Measurements from ENCODE around the gene UPF3A. TPM values are rescaled to one million over a fixed set of nuclear protein-coding genes. Genes with fewer than 3 reads are reported as not detected.

Gene UPF3A, protein sequence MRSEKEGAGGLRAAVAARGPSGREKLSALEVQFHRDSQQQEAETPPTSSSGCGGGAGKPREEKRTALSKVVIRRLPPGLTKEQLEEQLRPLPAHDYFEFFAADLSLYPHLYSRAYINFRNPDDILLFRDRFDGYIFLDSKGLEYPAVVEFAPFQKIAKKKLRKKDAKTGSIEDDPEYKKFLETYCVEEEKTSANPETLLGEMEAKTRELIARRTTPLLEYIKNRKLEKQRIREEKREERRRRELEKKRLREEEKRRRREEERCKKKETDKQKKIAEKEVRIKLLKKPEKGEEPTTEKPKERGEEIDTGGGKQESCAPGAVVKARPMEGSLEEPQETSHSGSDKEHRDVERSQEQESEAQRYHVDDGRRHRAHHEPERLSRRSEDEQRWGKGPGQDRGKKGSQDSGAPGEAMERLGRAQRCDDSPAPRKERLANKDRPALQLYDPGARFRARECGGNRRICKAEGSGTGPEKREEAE
- total RNA-seq = 10 to 100 TPM; 36.9 to 38.7 TPM

DNA sequence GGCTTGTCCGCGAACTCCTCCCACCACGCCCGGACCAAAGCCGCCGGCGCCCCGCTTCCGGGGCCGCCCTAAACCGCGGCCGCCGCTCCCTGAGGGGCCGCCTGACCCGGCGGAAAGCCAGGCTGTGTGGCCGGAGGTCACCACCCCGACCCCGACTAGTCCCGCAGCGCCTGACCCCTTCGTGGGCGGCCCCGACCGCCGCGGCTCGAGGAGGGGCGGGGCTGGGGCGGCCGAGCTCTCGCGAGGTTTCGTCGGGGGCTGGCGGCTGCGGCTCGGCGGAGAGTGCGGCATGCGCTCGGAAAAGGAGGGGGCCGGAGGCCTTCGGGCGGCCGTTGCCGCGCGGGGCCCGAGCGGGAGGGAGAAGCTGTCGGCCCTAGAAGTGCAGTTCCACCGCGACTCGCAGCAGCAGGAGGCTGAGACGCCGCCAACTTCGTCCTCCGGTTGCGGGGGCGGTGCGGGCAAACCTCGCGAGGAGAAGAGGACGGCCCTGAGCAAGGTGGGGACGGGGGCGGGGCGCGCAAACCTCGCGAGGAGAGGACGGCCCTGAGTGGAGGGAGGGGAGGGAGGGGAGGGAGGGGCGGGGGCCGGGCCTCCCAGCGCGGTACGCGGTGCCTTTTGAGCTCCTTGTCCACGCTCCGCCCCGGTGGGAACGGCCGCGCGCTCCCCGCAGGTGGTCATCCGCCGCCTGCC is at the start of gene UPF3A:
Gene UPF3A (plus strand): TSS at position 251 of the 690 bp plus-strand sequence. CDS start 39 bp downstream, at position 290.
- peak within 1 kb of the TSS; percentile 91 for H3K4me3 Mint-ChIP-seq
- peak; percentile 94 for DNase-seq
- no peaks in the 10 kb centered on the region for H3K9me3 Mint-ChIP-seq
- peaks cover 46% of the 10 kb centered on the region for H3K4me1 Mint-ChIP-seq (ENCODE audit: low read depth)
- H3K27me3 Mint-ChIP-seq (ENCODE audit: low read depth) = no peaks in the 10 kb centered on the region
- intact Hi-C loops (cut with micrococcal nuclease) = loop anchor here (1.0 kb wide), 1 partner anchor 32 kb away; no protein-coding TSS in a partner anchor
- CTCF ChIA-PET = interaction anchor here (0.6 to 1.0 kb wide), 3 partner anchors 56 to 504 kb away, joined by 3 to 5 read pairs (median 4); no protein-coding TSS in a partner anchor
- H3K27ac Mint-ChIP-seq = peak within 1 kb of the TSS; percentile 98
- H3K36me3 Mint-ChIP-seq (ENCODE audit: low read depth) = peaks cover 23% of the 10 kb centered on the region

DNA sequence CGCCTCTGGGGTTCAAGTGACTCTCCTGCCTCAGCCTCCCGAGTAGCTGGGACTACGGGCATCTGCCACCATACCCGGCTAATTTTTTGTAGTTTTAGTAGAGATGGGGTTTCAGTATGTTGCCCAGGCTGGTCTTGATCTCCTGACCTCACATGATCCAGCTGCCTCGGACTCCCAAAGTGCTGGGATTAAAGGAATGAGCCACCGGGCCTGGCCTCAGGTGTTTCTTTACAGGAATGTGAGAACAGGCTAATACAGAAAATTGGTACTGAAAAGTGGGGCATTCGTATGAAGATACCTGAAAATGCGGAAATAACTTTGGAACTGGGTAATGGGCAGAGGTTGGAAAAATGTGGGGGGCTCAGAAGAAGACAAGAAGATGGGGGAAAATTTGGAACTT is 49.5 kb upstream of the UPF3A start:
- H3K27me3 Mint-ChIP-seq (ENCODE audit: low read depth) = no peaks in the 10 kb centered on the region
- peaks cover 9% of the 10 kb centered on the region for H3K36me3 Mint-ChIP-seq (ENCODE audit: low read depth)
- no peak for DNase-seq
- no peak overlapping the region for H3K27ac Mint-ChIP-seq
- intact Hi-C loops (cut with micrococcal nuclease) = no loop called here
- H3K9me3 Mint-ChIP-seq = no peaks in the 10 kb centered on the region
- CTCF ChIA-PET = no interaction called here
- peaks cover 32% of the 10 kb centered on the region for H3K4me1 Mint-ChIP-seq (ENCODE audit: low read depth)
- H3K4me3 Mint-ChIP-seq = no peak overlapping the region

DNA sequence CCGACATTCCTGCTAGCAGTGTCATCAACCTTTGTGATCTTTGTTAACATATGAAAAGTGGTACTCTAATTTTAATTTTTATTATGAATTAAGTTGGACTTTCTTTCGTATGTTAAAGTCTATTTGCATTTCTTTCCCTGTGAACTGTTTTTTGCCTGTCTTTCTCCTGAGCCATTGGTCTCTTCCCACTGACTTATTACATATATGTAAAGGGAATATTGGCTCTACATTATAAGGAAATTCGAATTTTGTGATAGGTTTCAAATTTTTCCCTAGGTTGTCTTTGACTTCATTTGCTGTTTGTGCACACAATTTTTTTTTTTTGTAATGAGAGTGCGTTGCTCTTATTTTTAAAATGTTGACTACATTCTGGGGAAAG is 47.1 kb upstream of the UPF3A start:
- Mint-ChIP-seq H3K27ac (peak overlapping the region; percentile 83), H3K4me1 (ENCODE audit: low read depth) (peaks cover 35% of the 10 kb centered on the region), H3K27me3 (ENCODE audit: low read depth) (no peaks in the 10 kb centered on the region), H3K9me3 (no peaks in the 10 kb centered on the region), H3K4me3 (peak overlapping the region; percentile 81), H3K36me3 (ENCODE audit: low read depth) (peaks cover 24% of the 10 kb centered on the region)
- CTCF ChIA-PET = no interaction called here
- no peak for DNase-seq
- intact Hi-C loops (cut with micrococcal nuclease) = loop anchor here (1.0 kb wide), 1 partner anchor 80 kb away; the partner anchor contains the start of gene CHAMP1

DNA sequence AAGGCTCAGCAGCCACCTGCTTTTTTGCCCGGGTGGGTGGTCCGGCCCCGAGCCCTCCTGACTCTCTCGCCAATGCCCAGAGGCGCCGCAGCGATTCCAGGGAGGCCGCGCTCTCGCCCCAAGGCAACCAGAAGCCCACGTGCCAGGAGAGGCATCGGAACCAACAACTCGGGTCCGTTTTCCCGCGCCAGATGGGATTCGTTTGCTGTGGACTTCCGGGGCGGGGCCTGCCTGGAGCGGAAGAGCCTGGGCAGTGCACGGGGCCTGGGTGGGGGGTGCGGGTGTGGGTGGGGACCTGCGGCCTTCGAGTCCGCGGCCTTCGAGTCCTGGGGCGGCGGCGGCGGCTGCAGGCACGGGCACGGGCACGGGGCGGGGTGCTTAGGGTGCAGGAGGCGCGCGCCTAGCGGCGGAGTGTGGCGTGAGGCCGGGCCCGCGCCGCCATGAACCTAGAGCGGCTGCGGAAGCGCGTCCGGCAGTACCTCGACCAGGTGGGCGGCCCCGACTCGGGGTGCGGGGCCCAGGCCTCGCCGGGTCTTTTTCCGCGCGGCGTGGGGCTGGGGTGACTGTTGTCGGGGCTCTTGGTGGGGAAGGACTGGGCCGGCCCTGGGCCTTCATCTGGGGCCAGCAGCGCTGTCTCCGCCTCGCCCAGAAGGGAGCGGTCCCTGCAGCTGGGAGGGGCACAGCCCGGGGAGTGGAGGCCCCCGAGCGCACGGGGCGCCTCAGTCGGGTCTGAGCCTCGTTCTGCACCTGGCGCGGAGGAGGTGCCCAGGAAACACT is 46.6 kb upstream of the UPF3A start, which contains the start of gene CDC16:
Gene CDC16 (plus strand): TSS at position 253 of the 777 bp plus-strand sequence. CDS start 188 bp downstream, at position 441.
- Mint-ChIP-seq H3K9me3 (no peaks in the 10 kb centered on the region), H3K36me3 (ENCODE audit: low read depth) (peaks cover 26% of the 10 kb centered on the region), H3K27ac (peak within 1 kb of the TSS; percentile 83), H3K4me1 (ENCODE audit: low read depth) (peaks cover 33% of the 10 kb centered on the region), H3K4me3 (peak within 1 kb of the TSS; percentile 81), H3K27me3 (ENCODE audit: low read depth) (no peaks in the 10 kb centered on the region)
- CTCF ChIA-PET = interaction anchor here (0.8 to 1.1 kb wide), 2 partner anchors 9 to 45 kb away, joined by 3 to 4 read pairs; no protein-coding TSS in a partner anchor
- peak; percentile 92 for DNase-seq
- intact Hi-C loops (cut with micrococcal nuclease) = loop anchor here (1.0 kb wide), 2 partner anchors 45 to 79 kb away; partner anchors contain the start of gene CHAMP1

DNA sequence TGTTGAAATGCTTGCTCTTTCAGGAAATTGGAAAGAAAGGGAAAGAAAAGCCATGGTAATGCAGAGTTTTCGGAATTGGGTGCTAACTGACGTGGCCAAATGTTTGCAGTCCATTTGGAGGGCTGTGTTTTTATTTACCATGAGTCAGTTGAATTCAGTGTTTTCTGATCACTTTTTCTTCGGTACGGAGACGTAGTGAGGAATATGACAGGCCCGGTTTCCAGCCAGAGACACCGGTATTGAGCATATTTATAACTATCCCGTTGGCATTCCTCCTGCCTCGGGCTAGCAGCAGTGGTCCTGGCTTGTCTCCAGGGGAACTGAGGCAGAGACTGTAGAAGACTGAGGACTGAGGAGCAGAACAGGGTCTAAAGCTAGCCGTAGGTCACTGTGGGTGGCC is 45.7 kb upstream of the UPF3A start:
- Mint-ChIP-seq H3K27me3 (ENCODE audit: low read depth) (no peaks in the 10 kb centered on the region), H3K36me3 (ENCODE audit: low read depth) (peaks cover 26% of the 10 kb centered on the region), H3K4me1 (ENCODE audit: low read depth) (peaks cover 27% of the 10 kb centered on the region), H3K4me3 (peak overlapping the region; percentile 81), H3K9me3 (no peaks in the 10 kb centered on the region), H3K27ac (peak overlapping the region; percentile 76)
- CTCF ChIA-PET = interaction anchor here (1.1 kb wide), 1 partner anchor 10 kb away, joined by 4 read pairs; no protein-coding TSS in a partner anchor
- intact Hi-C loops (cut with micrococcal nuclease) = loop anchor here (1.0 kb wide), 1 partner anchor 45 kb away; no protein-coding TSS in a partner anchor
- DNase-seq = no peak

DNA sequence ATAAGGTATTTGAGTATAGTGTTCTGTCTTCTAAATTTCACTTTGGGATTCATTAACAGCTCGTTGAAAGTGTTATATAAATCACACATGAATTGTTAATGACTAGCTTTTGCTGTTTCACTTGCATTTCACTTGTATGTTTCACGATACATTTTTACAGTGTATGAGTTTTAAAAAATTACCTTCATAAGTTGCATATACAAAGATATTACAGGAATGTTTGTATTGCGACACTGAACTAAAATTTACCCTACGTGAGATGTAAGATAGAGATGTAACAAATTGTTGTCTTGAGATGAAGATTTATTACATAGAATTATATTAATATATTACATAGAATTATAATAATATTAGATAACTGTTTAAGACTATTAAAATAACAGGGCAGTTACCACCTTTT is 45.2 kb upstream of the UPF3A start:
- intact Hi-C loops (cut with micrococcal nuclease) = no loop called here
- DNase-seq = no peak
- Mint-ChIP-seq H3K9me3 (no peaks in the 10 kb centered on the region), H3K4me1 (ENCODE audit: low read depth) (peaks cover 25% of the 10 kb centered on the region), H3K27ac (no peak overlapping the region), H3K27me3 (ENCODE audit: low read depth) (no peaks in the 10 kb centered on the region), H3K4me3 (peak overlapping the region; percentile 81), H3K36me3 (ENCODE audit: low read depth) (peaks cover 29% of the 10 kb centered on the region)
- CTCF ChIA-PET = interaction anchor here (0.7 to 1.1 kb wide), 3 partner anchors 10 to 99 kb away, joined by 4 read pairs; no protein-coding TSS in a partner anchor

DNA sequence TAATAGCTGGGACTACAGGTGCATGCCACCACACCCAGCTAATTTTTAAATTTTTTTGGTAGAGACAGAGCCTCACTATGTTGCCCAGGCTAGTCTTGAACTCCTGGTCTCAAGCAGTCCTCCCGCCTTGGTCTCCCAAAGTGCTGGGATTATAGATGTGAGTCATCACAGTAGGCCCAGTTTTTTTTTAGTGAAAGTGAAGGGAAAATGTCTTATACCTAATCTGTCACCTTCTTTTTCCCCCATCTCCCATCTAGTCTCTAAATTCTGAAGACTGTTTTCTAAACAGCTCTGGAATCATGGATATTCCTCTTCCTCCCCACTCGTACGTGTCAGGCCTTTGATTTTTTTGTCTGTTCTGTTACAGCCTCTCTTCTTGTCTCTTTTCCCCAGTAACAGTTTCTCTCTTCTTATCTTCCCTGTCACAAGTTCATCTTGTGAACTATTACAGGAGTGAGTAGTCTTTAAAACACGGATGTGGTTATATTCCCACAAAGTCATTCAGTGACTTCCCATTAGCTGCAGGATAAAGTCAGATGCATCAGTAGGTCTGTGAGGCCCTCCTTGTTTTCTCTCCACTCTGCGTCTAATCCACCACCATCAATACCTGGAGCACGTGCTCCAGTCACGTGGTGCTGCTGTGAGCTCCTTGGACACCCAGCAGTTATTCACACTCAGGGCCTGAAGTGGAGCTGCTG is 43.8 kb upstream of the UPF3A start:
- no peak overlapping the region for H3K4me3 Mint-ChIP-seq
- no peak for DNase-seq
- no peaks in the 10 kb centered on the region for H3K9me3 Mint-ChIP-seq
- no peaks in the 10 kb centered on the region for H3K27me3 Mint-ChIP-seq (ENCODE audit: low read depth)
- intact Hi-C loops (cut with micrococcal nuclease) = no loop called here
- H3K27ac Mint-ChIP-seq = no peak overlapping the region
- CTCF ChIA-PET = interaction anchor here (0.6 kb wide), 1 partner anchor 265 kb away, joined by 3 read pairs; no protein-coding TSS in a partner anchor
- peaks cover 25% of the 10 kb centered on the region for H3K4me1 Mint-ChIP-seq (ENCODE audit: low read depth)
- H3K36me3 Mint-ChIP-seq (ENCODE audit: low read depth) = peaks cover 40% of the 10 kb centered on the region

DNA sequence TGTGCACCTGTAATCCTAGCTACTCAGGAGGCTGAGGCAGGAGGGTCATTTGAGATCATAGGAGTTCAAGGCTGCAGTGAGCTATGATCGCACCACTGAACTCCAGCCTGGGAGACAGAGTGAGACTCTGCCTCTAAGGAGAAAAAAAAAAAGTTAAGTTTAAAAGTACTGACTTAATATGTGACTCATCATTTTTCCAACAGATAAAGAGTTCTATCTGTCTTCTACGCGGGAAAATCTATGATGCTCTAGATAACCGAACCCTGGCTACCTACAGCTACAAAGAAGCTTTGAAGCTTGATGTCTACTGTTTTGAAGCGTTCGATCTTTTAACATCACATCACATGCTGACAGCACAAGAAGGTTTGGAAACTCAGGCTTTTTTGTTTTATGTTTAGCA is 39.5 kb upstream of the UPF3A start:
- Mint-ChIP-seq H3K9me3 (no peaks in the 10 kb centered on the region), H3K4me1 (ENCODE audit: low read depth) (peaks cover 7% of the 10 kb centered on the region), H3K4me3 (no peak overlapping the region), H3K36me3 (ENCODE audit: low read depth) (peaks cover 56% of the 10 kb centered on the region), H3K27ac (no peak overlapping the region), H3K27me3 (ENCODE audit: low read depth) (no peaks in the 10 kb centered on the region)
- CTCF ChIA-PET = interaction anchor here (0.6 kb wide), 1 partner anchor 22 kb away, joined by 3 read pairs; no protein-coding TSS in a partner anchor
- intact Hi-C loops (cut with micrococcal nuclease) = no loop called here
- DNase-seq = no peak

DNA sequence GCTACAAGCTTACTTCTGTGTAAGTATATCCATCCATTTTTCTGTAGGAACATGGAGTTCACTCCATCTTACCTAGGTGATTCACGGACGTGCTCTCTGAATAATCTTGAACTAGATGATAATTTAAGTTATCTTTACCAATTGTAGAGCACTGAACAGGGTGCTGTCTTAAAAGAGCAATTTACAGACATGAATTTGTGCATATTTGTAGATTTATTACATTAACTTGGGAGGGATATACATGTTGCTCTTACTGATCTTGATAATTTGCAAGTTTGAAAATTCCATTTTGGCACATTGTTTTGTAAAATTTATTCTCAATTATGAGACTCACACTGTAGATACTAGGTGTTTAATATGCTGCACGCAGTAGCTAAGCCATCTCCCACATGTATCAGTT is 37.4 kb upstream of the UPF3A start:
- DNase-seq = no peak
- no peaks in the 10 kb centered on the region for H3K27me3 Mint-ChIP-seq (ENCODE audit: low read depth)
- H3K9me3 Mint-ChIP-seq = no peaks in the 10 kb centered on the region
- peaks cover 56% of the 10 kb centered on the region for H3K36me3 Mint-ChIP-seq (ENCODE audit: low read depth)
- H3K4me3 Mint-ChIP-seq = no peak overlapping the region
- H3K27ac Mint-ChIP-seq = no peak overlapping the region
- no peaks in the 10 kb centered on the region for H3K4me1 Mint-ChIP-seq (ENCODE audit: low read depth)
- intact Hi-C loops (cut with micrococcal nuclease) = no loop called here
- CTCF ChIA-PET = no interaction called here

DNA sequence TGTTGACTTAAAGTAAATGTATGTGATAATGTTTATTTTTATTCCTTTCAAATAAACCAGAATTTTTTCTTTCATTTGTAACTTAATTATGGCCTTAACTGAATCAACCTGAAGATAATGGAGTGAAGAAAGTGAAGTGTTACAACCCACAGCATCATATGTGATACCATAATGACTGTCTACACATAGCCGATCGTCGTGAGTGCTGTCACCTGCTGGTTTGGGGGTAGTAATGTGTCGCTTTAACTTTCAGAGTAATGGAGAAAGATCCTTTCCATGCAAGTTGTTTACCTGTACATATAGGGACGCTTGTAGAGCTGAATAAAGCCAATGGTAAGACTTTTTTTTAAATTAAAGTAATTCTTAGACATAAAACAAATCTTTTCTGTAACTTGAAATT is 36.8 kb upstream of the UPF3A start:
- Mint-ChIP-seq H3K27me3 (ENCODE audit: low read depth) (no peaks in the 10 kb centered on the region), H3K27ac (no peak overlapping the region), H3K36me3 (ENCODE audit: low read depth) (peaks cover 52% of the 10 kb centered on the region), H3K4me3 (no peak overlapping the region), H3K9me3 (no peaks in the 10 kb centered on the region), H3K4me1 (ENCODE audit: low read depth) (no peaks in the 10 kb centered on the region)
- intact Hi-C loops (cut with micrococcal nuclease) = no loop called here
- CTCF ChIA-PET = no interaction called here
- DNase-seq = no peak

DNA sequence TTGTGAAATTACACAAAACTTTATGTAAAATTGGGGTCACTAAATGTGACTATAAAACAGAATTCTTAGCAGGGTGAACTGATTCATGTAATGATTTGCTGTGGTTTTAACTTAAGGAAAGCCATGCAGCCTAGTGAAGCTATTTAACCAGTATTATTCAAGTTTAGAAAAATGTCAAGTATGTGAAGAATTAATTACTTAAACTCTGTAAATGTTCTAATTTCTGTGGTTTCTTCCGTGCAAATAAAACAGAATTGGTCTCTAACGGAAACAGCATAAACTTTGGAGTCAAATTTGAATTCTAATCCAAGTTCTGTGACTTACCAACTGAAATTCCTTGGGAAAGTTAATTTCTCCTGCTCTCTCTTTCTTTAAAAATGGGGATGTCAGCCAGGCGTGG is 33.4 kb upstream of the UPF3A start:
- Mint-ChIP-seq H3K4me1 (ENCODE audit: low read depth) (no peaks in the 10 kb centered on the region), H3K27me3 (ENCODE audit: low read depth) (no peaks in the 10 kb centered on the region), H3K36me3 (ENCODE audit: low read depth) (peaks cover 41% of the 10 kb centered on the region), H3K4me3 (no peak overlapping the region), H3K9me3 (no peaks in the 10 kb centered on the region), H3K27ac (no peak overlapping the region)
- DNase-seq = no peak
- intact Hi-C loops (cut with micrococcal nuclease) = no loop called here
- CTCF ChIA-PET = interaction anchor here (1.7 kb wide), 1 partner anchor 31 kb away, joined by 3 read pairs; no protein-coding TSS in a partner anchor

All from activated naive CD4-positive, alpha-beta T cell treated with anti-CD3 and anti-CD28 coated beads for 36 hours (primary cell).